H9 (cell line): ENCODE data around the gene RGP1. TPM values are rescaled to one million over a fixed set of nuclear protein-coding genes. Genes with fewer than 3 reads are reported as not detected.

Source experiments
- DNase-seq: peaks from one replicate; pipeline ENCODE4 v3.0.0-alpha.2; 2017
- H2AFZ ChIP-seq: one replicate; pipeline ENCODE4 v1.6.1; 2013; ENCODE audit warnings: mild to moderate bottlenecking, low read length, control low read depth, moderate library complexity
- H2AK5ac ChIP-seq: 2 replicates; pipeline ENCODE4 v1.6.1; 2013; ENCODE audit warnings: low read length, control low read depth, mixed read lengths; ENCODE audit not compliant: insufficient read length
- H2BK120ac ChIP-seq: one replicate; pipeline ENCODE4 v1.6.1; 2013; ENCODE audit warnings: low read depth, mild to moderate bottlenecking, low read length, control low read depth, inconsistent platforms; ENCODE audit not compliant: poor library complexity, severe bottlenecking
- H2BK12ac ChIP-seq: 2 replicates; pipeline ENCODE4 v1.6.1; 2013; ENCODE audit warnings: low read length, control low read depth, mixed read lengths, low read depth; ENCODE audit not compliant: insufficient read length
- H2BK15ac ChIP-seq: 2 replicates; pipeline ENCODE4 v1.6.1; 2013; ENCODE audit warnings: low read depth, low read length, control low read depth
- H2BK20ac ChIP-seq: one replicate; pipeline ENCODE4 v1.6.1; 2013; ENCODE audit warnings: low read depth, mild to moderate bottlenecking, low read length, control low read depth, inconsistent platforms; ENCODE audit not compliant: poor library complexity, severe bottlenecking
- H2BK5ac ChIP-seq: 2 replicates; pipeline ENCODE4 v1.6.1; 2013; ENCODE audit warnings: low read length, control low read depth, mixed read lengths; ENCODE audit not compliant: insufficient read length
- H3K14ac ChIP-seq: 2 replicates; pipeline ENCODE4 v1.6.1; 2013; ENCODE audit warnings: low read length, control low read depth; ENCODE audit not compliant: insufficient read depth
- H3K18ac ChIP-seq: 2 replicates; pipeline ENCODE4 v1.6.1; 2013; ENCODE audit warnings: low read depth, mild to moderate bottlenecking, mixed read lengths, low read length, control low read depth; ENCODE audit not compliant: insufficient read length
- H3K23ac ChIP-seq: 2 replicates; pipeline ENCODE4 v1.6.1; 2013; ENCODE audit warnings: low read length, control low read depth, mixed read lengths, low read depth; ENCODE audit not compliant: insufficient read length
- H3K23me2 ChIP-seq: 2 replicates; pipeline ENCODE4 v1.6.1; 2013; ENCODE audit warnings: low read depth, mild to moderate bottlenecking, mixed read lengths, low read length, control low read depth; ENCODE audit not compliant: insufficient read length, poor library complexity, severe bottlenecking
- H3K27ac ChIP-seq: 2 replicates; pipeline ENCODE4 v1.5.1; 2013; ENCODE audit warnings: low read length, control low read depth, mixed read lengths, low read depth; ENCODE audit not compliant: insufficient read length
- H3K27me3 ChIP-seq: 2 replicates; pipeline ENCODE4 v1.6.1; 2013; ENCODE audit warnings: low read length, control low read depth, inconsistent platforms; ENCODE audit not compliant: insufficient read depth
- H3K4ac ChIP-seq: 2 replicates; pipeline ENCODE4 v1.6.1; 2013; ENCODE audit warnings: low read depth, mild to moderate bottlenecking, control low read depth, inconsistent platforms, low read length, moderate library complexity
- H3K4me1 ChIP-seq: 2 replicates; pipeline ENCODE4 v1.6.1; 2013; ENCODE audit warnings: low read length, control low read depth, inconsistent platforms; ENCODE audit not compliant: insufficient read depth
- H3K4me2 ChIP-seq: 2 replicates; pipeline ENCODE4 v1.6.1; 2013; ENCODE audit warnings: low read length, control low read depth, mixed read lengths; ENCODE audit not compliant: insufficient read length, insufficient read depth
- H3K56ac ChIP-seq: 2 replicates; pipeline ENCODE4 v1.6.1; 2013; ENCODE audit warnings: low read depth, mild to moderate bottlenecking, mixed read lengths, low read length, control low read depth; ENCODE audit not compliant: insufficient read length
- H3K79me1 ChIP-seq: 2 replicates; pipeline ENCODE4 v1.6.1; 2013; ENCODE audit warnings: low read depth, mild to moderate bottlenecking, moderate library complexity, low read length, control low read depth, inconsistent platforms; ENCODE audit not compliant: insufficient read depth, poor library complexity, severe bottlenecking
- H3K79me2 ChIP-seq: 2 replicates; pipeline ENCODE4 v1.6.1; 2013; ENCODE audit warnings: low read length, control low read depth, inconsistent platforms; ENCODE audit not compliant: insufficient read depth
- H3K9ac ChIP-seq: 2 replicates; pipeline ENCODE4 v1.6.1; 2013; ENCODE audit warnings: low read length, control low read depth, mixed read lengths; ENCODE audit not compliant: insufficient read length; ENCODE audit errors: extremely low read depth
- H3K9me3 ChIP-seq: one replicate; pipeline ENCODE4 v1.6.1; 2013; ENCODE audit warnings: low read depth, low read length, inconsistent platforms; ENCODE audit not compliant: control insufficient read depth
- H3T11ph ChIP-seq: one replicate; pipeline ENCODE4 v1.6.1; 2013; ENCODE audit warnings: mild to moderate bottlenecking, low read length, control low read depth, inconsistent platforms
- H4K20me1 ChIP-seq: one replicate; pipeline ENCODE4 v1.6.1; 2013; ENCODE audit not compliant: control insufficient read depth, insufficient read length, insufficient read depth
- H4K5ac ChIP-seq: 2 replicates; pipeline ENCODE4 v1.6.1; 2013; ENCODE audit warnings: low read depth, mild to moderate bottlenecking, mixed read lengths, low read length, control low read depth; ENCODE audit not compliant: insufficient read length
- H4K8ac ChIP-seq: replicated peaks from 2 replicates; pipeline ENCODE4 v1.6.1; 2013; ENCODE audit warnings: low read length, control low read depth, mixed read lengths, low read depth; ENCODE audit not compliant: insufficient read length
- H4K91ac ChIP-seq: 2 replicates; pipeline ENCODE4 v1.6.1; 2013; ENCODE audit warnings: low read depth, mild to moderate bottlenecking, moderate library complexity, mixed read lengths, low read length, control low read depth; ENCODE audit not compliant: insufficient read length
- H3K27ac Mint-ChIP-seq, 3 experiments: 2 replicates in 2 of 3; 3 replicates in 1 of 3; pipeline ENCODE4 v1.8.0; 2020 to 2021; ENCODE audit warnings: mixed read lengths in 3 of 3, mild to moderate bottlenecking in 1 of 3, moderate library complexity in 1 of 3
- H3K27me3 Mint-ChIP-seq: 2 replicates; pipeline ENCODE4 v1.8.0; 2021; ENCODE audit warnings: low read depth, mild to moderate bottlenecking, moderate library complexity, mixed read lengths
- H3K36me3 Mint-ChIP-seq, 3 experiments: 2 replicates in 2 of 3; 3 replicates in 1 of 3; pipeline ENCODE4 v1.8.0; 2020 to 2021; ENCODE audit warnings: low read depth in 3 of 3, mixed read lengths in 3 of 3; ENCODE audit not compliant: insufficient read depth in 1 of 3
- H3K4me1 Mint-ChIP-seq, 2 experiments: 2 replicates each; pipeline ENCODE4 v1.8.0; 2020; ENCODE audit warnings: mixed read lengths in 2 of 2
- H3K4me3 Mint-ChIP-seq, 2 experiments: 2 replicates in 1 of 2; 3 replicates in 1 of 2; pipeline ENCODE4 v1.8.0; 2020 to 2021; ENCODE audit warnings: mild to moderate bottlenecking in 2 of 2, mixed read lengths in 2 of 2, moderate library complexity in 1 of 2
- H3K9me3 Mint-ChIP-seq, 2 experiments: 2 replicates in 1 of 2; 3 replicates in 1 of 2; pipeline ENCODE4 v1.8.0; 2020; ENCODE audit warnings: mild to moderate bottlenecking in 2 of 2, mixed read lengths in 2 of 2, moderate library complexity in 1 of 2
- WGBS: extraction: QIAGEN DNeasy Blood & Tissue Kit; methylation state at CpG from one replicate; pipeline ENCODE4 v1.1.7; 2013; ENCODE audit warnings: missing lambda C conversion rate, low lambda C conversion rate, mixed read lengths; ENCODE audit not compliant: insufficient read length; ENCODE audit errors: extremely low coverage; 5-methylcytosine and 5-hydroxymethylcytosine counted together
- total RNA-seq: library from RNA; stranded (reverse); gene quantifications from 2 replicates; pipeline ENCODE4 v1.2.1, GENCODE V29; 2021
- TF ChIP-seq, protein P1 (sequence below): fragments of 200-600 bp; sonication (generic); conservative IDR thresholded peaks from 3 replicates; pipeline ENCODE4 v1.8.0; 2021; ENCODE audit warnings: antibody characterized with exemption, mild to moderate bottlenecking

Gene RGP1
- total RNA-seq, 1 experiment from 2014 or later = 25.7 TPM

GRCh38 chr9:35763803-35764202 is 14.7 kb downstream of the RGP1 start:
- Histone ChIP-seq H3K27ac (no peak overlapping the region), H3K4ac (no peak overlapping the region), H3K27me3 (no peaks in the 10 kb centered on the region), H2BK15ac (no peak overlapping the region), H3K4me1 (no peaks in the 10 kb centered on the region), H4K20me1 (no peaks in the 10 kb centered on the region), H3K23ac (no peak overlapping the region), H3K23me2 (no peaks in the 10 kb centered on the region), H2AFZ (no peak overlapping the region), H2BK5ac (no peak overlapping the region), H3K14ac (no peak overlapping the region), H3K79me2 (no peaks in the 10 kb centered on the region; the same call in 1 of the 2 replicates), H3K4me2 (no peak overlapping the region), H4K8ac (no peak overlapping the region), H2BK120ac (no peak overlapping the region), H3T11ph (no peak overlapping the region), H2BK12ac (no peak overlapping the region), H3K18ac (no peak overlapping the region), H4K91ac (no peak overlapping the region), H3K9ac (no peak overlapping the region), H2BK20ac (no peak overlapping the region), H2AK5ac (no peak overlapping the region), H4K5ac (no peak overlapping the region), H3K79me1 (no peaks in the 10 kb centered on the region), H3K9me3 (no peaks in the 10 kb centered on the region), H3K56ac (no peak overlapping the region)
- no peak for DNase-seq
- Mint-ChIP-seq H3K4me1 (peaks cover 21 to 24% of the 10 kb centered on the region in 2 experiments), H3K4me3 (no peak overlapping the region), H3K27me3 (no peaks in the 10 kb centered on the region), H3K27ac (no peak overlapping the region), H3K9me3 (no peaks in the 10 kb centered on the region), H3K36me3 (peaks cover 0 to 7% (median 0%) of the 10 kb centered on the region in 3 experiments; a peak in 3 of 7 replicates)
- TF ChIP-seq, protein P1, sequence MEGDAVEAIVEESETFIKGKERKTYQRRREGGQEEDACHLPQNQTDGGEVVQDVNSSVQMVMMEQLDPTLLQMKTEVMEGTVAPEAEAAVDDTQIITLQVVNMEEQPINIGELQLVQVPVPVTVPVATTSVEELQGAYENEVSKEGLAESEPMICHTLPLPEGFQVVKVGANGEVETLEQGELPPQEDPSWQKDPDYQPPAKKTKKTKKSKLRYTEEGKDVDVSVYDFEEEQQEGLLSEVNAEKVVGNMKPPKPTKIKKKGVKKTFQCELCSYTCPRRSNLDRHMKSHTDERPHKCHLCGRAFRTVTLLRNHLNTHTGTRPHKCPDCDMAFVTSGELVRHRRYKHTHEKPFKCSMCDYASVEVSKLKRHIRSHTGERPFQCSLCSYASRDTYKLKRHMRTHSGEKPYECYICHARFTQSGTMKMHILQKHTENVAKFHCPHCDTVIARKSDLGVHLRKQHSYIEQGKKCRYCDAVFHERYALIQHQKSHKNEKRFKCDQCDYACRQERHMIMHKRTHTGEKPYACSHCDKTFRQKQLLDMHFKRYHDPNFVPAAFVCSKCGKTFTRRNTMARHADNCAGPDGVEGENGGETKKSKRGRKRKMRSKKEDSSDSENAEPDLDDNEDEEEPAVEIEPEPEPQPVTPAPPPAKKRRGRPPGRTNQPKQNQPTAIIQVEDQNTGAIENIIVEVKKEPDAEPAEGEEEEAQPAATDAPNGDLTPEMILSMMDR = no peak
- WGBS = no CpG with 5 or more reads among the region's 1 CpG
